HEK293 (cell line): ENCODE data around the gene ALDH9A1.

Experiments
- CTCF ChIA-PET: fragments of 350-600 bp; formaldehyde crosslinking; extraction: SDS; loops from one replicate; lab custom pipeline; 2021; ENCODE audit warnings: antibody characterized with exemption; lab: Yijun Ruan, JAX
- POLR2A ChIA-PET: fragments of 300-600 bp; formaldehyde crosslinking; extraction: SDS; loops from one replicate; lab custom pipeline; 2020; ENCODE audit warnings: antibody characterized with exemption, inconsistent platforms; lab: Yijun Ruan, JAX
- H3K27ac ChIP-seq: fragments of 200-500 bp; sonication (Bioruptor generic); 2 replicates; pipeline ENCODE4 v1.5.1; 2014; ENCODE audit warnings: low read depth, low read length, control low read depth, inconsistent platforms; ENCODE audit errors: extremely low read depth
- H3K36me3 ChIP-seq, 2 experiments: fragments of 200-500 bp in 1 of 2; sonication (Bioruptor generic) in 1 of 2; 1 replicate in 1 of 2; 2 replicates in 1 of 2; pipeline ENCODE4 v1.5.1; 2014 to 2017; ENCODE audit warnings: inconsistent platforms in 2 of 2, low read length in 2 of 2; ENCODE audit not compliant: control insufficient read depth in 2 of 2, insufficient read depth in 1 of 2
- H3K4me1 ChIP-seq: fragments of 200-500 bp; sonication (Bioruptor generic); 2 replicates; pipeline ENCODE4 v1.5.1; 2014; ENCODE audit warnings: mild to moderate bottlenecking, low read length, inconsistent platforms; ENCODE audit not compliant: control insufficient read depth, insufficient read depth
- H3K4me3 ChIP-seq: 2 replicates; pipeline ENCODE4 v1.5.1; 2011; ENCODE audit warnings: low read depth, mild to moderate bottlenecking, control low read depth, low read length, moderate library complexity
- H3K9me3 ChIP-seq: fragments of 200-500 bp; sonication (Bioruptor generic); 2 replicates; pipeline ENCODE4 v1.5.1; 2014; ENCODE audit warnings: low read depth, low read length, inconsistent platforms; ENCODE audit not compliant: control insufficient read depth, insufficient read depth
- CTCF ChIP-seq: fragments of 450-650 bp; formaldehyde crosslinking; IDR thresholded peaks from 2 replicates; pipeline ENCODE4 v1.5.1; 2016; ENCODE audit warnings: missing biosample characterization, missing genetic modification characterization
- GLI2 ChIP-seq: fragments of 450-650 bp; formaldehyde crosslinking; IDR thresholded peaks from 2 replicates; pipeline ENCODE4; 2017; ENCODE audit warnings: missing biosample characterization, missing genetic modification characterization, low read depth, borderline replicate concordance
- KLF1 ChIP-seq: fragments of 450-650 bp; formaldehyde crosslinking; IDR thresholded peaks from 2 replicates; pipeline ENCODE4 v1.5.1; 2016; ENCODE audit warnings: missing biosample characterization, missing genetic modification characterization
- REPIN1 ChIP-seq: fragments of 450-650 bp; formaldehyde crosslinking; IDR thresholded peaks from 2 replicates; pipeline ENCODE4 v1.5.1; 2017; ENCODE audit warnings: missing biosample characterization, missing genetic modification characterization, low read depth
- SALL2 ChIP-seq: fragments of 450-650 bp; formaldehyde crosslinking; IDR thresholded peaks from 2 replicates; pipeline ENCODE4 v1.5.0; 2017; ENCODE audit warnings: missing biosample characterization, mild to moderate bottlenecking, missing genetic modification characterization, borderline replicate concordance
- SCRT2 ChIP-seq: fragments of 450-650 bp; formaldehyde crosslinking; IDR thresholded peaks from 2 replicates; pipeline ENCODE4 v1.5.1; 2016; ENCODE audit warnings: missing biosample characterization, missing genetic modification characterization
- TSHZ1 ChIP-seq: fragments of 450-650 bp; formaldehyde crosslinking; IDR thresholded peaks from 2 replicates; pipeline ENCODE4 v1.5.1; 2016; ENCODE audit warnings: missing biosample characterization, missing genetic modification characterization, borderline replicate concordance
- ZBTB1 ChIP-seq: fragments of 450-650 bp; formaldehyde crosslinking; IDR thresholded peaks from 2 replicates; pipeline ENCODE4 v1.5.1; 2016; ENCODE audit warnings: missing biosample characterization, missing genetic modification characterization
- ZFP41 ChIP-seq: fragments of 450-650 bp; formaldehyde crosslinking; IDR thresholded peaks from 2 replicates; pipeline ENCODE4 v1.5.1; 2016; ENCODE audit warnings: missing biosample characterization, missing genetic modification characterization, borderline replicate concordance
- ZIC2 ChIP-seq: fragments of 450-650 bp; formaldehyde crosslinking; IDR thresholded peaks from 2 replicates; pipeline ENCODE4 v1.5.1; 2016; ENCODE audit warnings: missing biosample characterization, missing genetic modification characterization
- ZNF148 ChIP-seq: fragments of 450-650 bp; formaldehyde crosslinking; IDR thresholded peaks from 2 replicates; pipeline ENCODE4 v1.5.0; 2017; ENCODE audit warnings: missing biosample characterization, missing genetic modification characterization, borderline replicate concordance
- ZNF155 ChIP-seq: fragments of 450-650 bp; formaldehyde crosslinking; IDR thresholded peaks from 2 replicates; pipeline ENCODE4 v1.5.1; 2016; ENCODE audit warnings: missing biosample characterization, missing genetic modification characterization
- ZNF175 ChIP-seq: fragments of 450-650 bp; formaldehyde crosslinking; IDR thresholded peaks from 2 replicates; pipeline ENCODE4 v1.5.1; 2016; ENCODE audit warnings: missing biosample characterization, missing genetic modification characterization
- ZNF266 ChIP-seq: fragments of 450-650 bp; formaldehyde crosslinking; IDR thresholded peaks from 2 replicates; pipeline ENCODE4 v1.5.1; 2016; ENCODE audit warnings: missing biosample characterization, missing genetic modification characterization, low read depth
- ZNF362 ChIP-seq: fragments of 450-650 bp; formaldehyde crosslinking; IDR thresholded peaks from 2 replicates; pipeline ENCODE4 v1.5.1; 2016; ENCODE audit warnings: missing biosample characterization, missing genetic modification characterization
- ZNF404 ChIP-seq: fragments of 450-650 bp; formaldehyde crosslinking; IDR thresholded peaks from 2 replicates; pipeline ENCODE4 v1.5.1; 2017; ENCODE audit warnings: missing biosample characterization, missing genetic modification characterization
- ZNF585B ChIP-seq: fragments of 450-650 bp; formaldehyde crosslinking; IDR thresholded peaks from 2 replicates; pipeline ENCODE4 v1.5.1; 2016; ENCODE audit warnings: missing biosample characterization, missing genetic modification characterization
- ZNF600 ChIP-seq: fragments of 450-650 bp; formaldehyde crosslinking; IDR thresholded peaks from 2 replicates; pipeline ENCODE4 v1.5.1; 2016; ENCODE audit warnings: missing biosample characterization, missing genetic modification characterization
- ZNF610 ChIP-seq: fragments of 450-650 bp; formaldehyde crosslinking; IDR thresholded peaks from 2 replicates; pipeline ENCODE4 v1.5.1; 2016; ENCODE audit warnings: missing biosample characterization, missing genetic modification characterization, borderline replicate concordance
- ZNF660 ChIP-seq: fragments of 450-650 bp; IDR thresholded peaks from 2 replicates; pipeline ENCODE4 v1.5.1; 2018; ENCODE audit warnings: missing biosample characterization, mild to moderate bottlenecking, missing genetic modification characterization
- ZNF704 ChIP-seq: fragments of 450-650 bp; formaldehyde crosslinking; IDR thresholded peaks from 2 replicates; pipeline ENCODE4 v1.5.1; 2016; ENCODE audit warnings: missing biosample characterization, missing genetic modification characterization
- ZSCAN18 ChIP-seq: fragments of 450-650 bp; formaldehyde crosslinking; IDR thresholded peaks from 2 replicates; pipeline ENCODE4 v1.5.1; 2016; ENCODE audit warnings: missing biosample characterization, missing genetic modification characterization
- ZSCAN30 ChIP-seq: fragments of 450-650 bp; IDR thresholded peaks from 2 replicates; pipeline ENCODE4 v1.5.1; 2018; ENCODE audit warnings: missing biosample characterization, mild to moderate bottlenecking, missing genetic modification characterization, moderate library complexity
- ZSCAN4 ChIP-seq: fragments of 450-650 bp; formaldehyde crosslinking; IDR thresholded peaks from 2 replicates; pipeline ENCODE4 v1.5.1; 2017; ENCODE audit warnings: missing biosample characterization, missing genetic modification characterization

Gene ALDH9A1

GRCh38 chr1:165726841-165727240, 28.5 kb upstream of the ALDH9A1 start:
- Histone ChIP-seq H3K9me3 (no peaks in the 10 kb centered on the region), H3K4me1 (no peaks in the 10 kb centered on the region)
- POLR2A ChIA-PET, result no interaction called here
- TF ChIP-seq ZIC2 (tag by site-specific recombination) (no peak), KLF1 (tag by site-specific recombination) (no peak), ZBTB1 (tag by site-specific recombination) (no peak), ZFP41 (no peak), ZSCAN30 (tag by site-specific recombination) (no peak), ZNF155 (tag by site-specific recombination) (no peak), ZNF660 (no peak), ZNF585B (tag by site-specific recombination) (no peak), ZSCAN4 (tag by site-specific recombination) (no peak), SCRT2 (tag by site-specific recombination) (no peak), ZNF704 (tag by site-specific recombination) (no peak), ZNF266 (tag by site-specific recombination) (no peak), CTCF (no peak), ZNF600 (no peak), REPIN1 (no peak), ZSCAN18 (no peak), ZNF362 (tag by site-specific recombination) (no peak), GLI2 (tag by site-specific recombination) (no peak)
- TF ChIP-seq, all 188 proteins: peak for 0
- Histone ChIP-seq H3K4me3 (no peak overlapping the region), H3K27ac (no peak overlapping the region), H3K36me3 (peaks cover 4 to 17% of the 10 kb centered on the region in 2 experiments)
- CTCF ChIA-PET, result interaction anchor here (0.6 kb wide), 2 partner anchors 11 to 14 kb away, joined by 3 read pairs; no protein-coding TSS in a partner anchor

GRCh38 chr1:165726169-165726568, 27.8 kb upstream of the ALDH9A1 start:
- POLR2A ChIA-PET, result no interaction called here
- H3K27ac ChIP-seq, result no peak overlapping the region
- CTCF ChIA-PET, result no interaction called here
- TF ChIP-seq ZNF404 (no peak), SALL2 (tag by site-specific recombination) (no peak), ZNF175 (tag by site-specific recombination) (no peak), ZNF148 (tag by site-specific recombination) (no peak), TSHZ1 (tag by site-specific recombination) (no peak), ZNF610 (tag by site-specific recombination) (no peak)

More at GRCh38 chr1:165726169-165726568, 27.8 kb upstream of the ALDH9A1 start:
- no peaks in the 10 kb centered on the region for H3K4me1 ChIP-seq
- H3K4me3 ChIP-seq, result no peak overlapping the region
- peaks cover 4 to 17% of the 10 kb centered on the region in 2 experiments for H3K36me3 ChIP-seq
- no peaks in the 10 kb centered on the region for H3K9me3 ChIP-seq
